ENCODE data around the gene ISYNA1. TPM values are rescaled to one million over a fixed set of nuclear protein-coding genes. Genes with fewer than 3 reads are reported as not detected.

ISYNA1 gene
- total RNA-seq, 2 donors from 2014 or later, result 60.9 to 143 TPM

- Histone ChIP-seq H3K27me3 (replicated peaks; ENCODE audit: insufficient read depth) (no peaks in the 10 kb centered on the region), H3K4me1 (ENCODE audit: control insufficient read depth in 1 of 2, low read depth in 2 of 2) (peaks cover 26 to 72% of the 10 kb centered on the region in 2 donors), H3K4me3 (peak overlapping the region; percentile 79), H3K27ac (peak overlapping the region; percentile 94 to 96), H3K36me3 (no peaks in the 10 kb centered on the region), H3K9me3 (no peaks in the 10 kb centered on the region)
- no peak for TF ChIP-seq CTCF (IDR thresholded peaks at IDR 0.05)
- DNase-seq (ENCODE audit: low spot score) (no peak), ATAC-seq (ENCODE audit: insufficient number of reproducible peaks, low FRiP score, low read depth) (peak; percentile 13)
Observed at GRCh38 chr19:18417250-18418028, 20.5 kb downstream of the ISYNA1 start.

GRCh38 chr19:18416778-18417249, 21.1 kb downstream of the ISYNA1 start:
- Histone ChIP-seq H3K36me3 (no peaks in the 10 kb centered on the region), H3K4me1 (ENCODE audit: control insufficient read depth in 1 of 2, low read depth in 2 of 2) (peaks cover 26 to 68% of the 10 kb centered on the region in 2 donors), H3K27ac (peak overlapping the region; percentile 94 to 96), H3K4me3 (peak overlapping the region; percentile 79), H3K27me3 (replicated peaks; ENCODE audit: insufficient read depth) (no peaks in the 10 kb centered on the region), H3K9me3 (no peaks in the 10 kb centered on the region)
- DNase-seq (ENCODE audit: low spot score) (peak; percentile 82), ATAC-seq (ENCODE audit: insufficient number of reproducible peaks, low FRiP score, low read depth) (peak; percentile 4)
- TF ChIP-seq CTCF (IDR thresholded peaks at IDR 0.05), result no peak

- Histone ChIP-seq H3K27me3 (replicated peaks; ENCODE audit: insufficient read depth) (no peaks in the 10 kb centered on the region), H3K36me3 (no peaks in the 10 kb centered on the region), H3K4me1 (ENCODE audit: control insufficient read depth in 1 of 2, low read depth in 2 of 2) (peaks cover 26 to 55% of the 10 kb centered on the region in 2 donors), H3K4me3 (peak overlapping the region; percentile 79), H3K9me3 (no peaks in the 10 kb centered on the region), H3K27ac (peak overlapping the region; percentile 94 to 96)
- no peak for TF ChIP-seq CTCF (IDR thresholded peaks at IDR 0.05)
- DNase-seq (ENCODE audit: low spot score) (no peak), ATAC-seq (ENCODE audit: insufficient number of reproducible peaks, low FRiP score, low read depth) (no peak)
Observed at GRCh38 chr19:18415178-18415867, 22.6 kb downstream of the ISYNA1 start.

GRCh38 chr19:18414504-18415177, 23.3 kb downstream of the ISYNA1 start:
- peaks cover 26 to 50% of the 10 kb centered on the region in 2 donors for H3K4me1 ChIP-seq (ENCODE audit: control insufficient read depth in 1 of 2, low read depth in 2 of 2)
- no peaks in the 10 kb centered on the region for H3K27me3 ChIP-seq (replicated peaks; ENCODE audit: insufficient read depth)
- no peaks in the 10 kb centered on the region for H3K36me3 ChIP-seq
- TF ChIP-seq CTCF (IDR thresholded peaks at IDR 0.05), result no peak
- ATAC-seq (ENCODE audit: insufficient number of reproducible peaks, low FRiP score, low read depth) (no peak), DNase-seq (ENCODE audit: low spot score) (no peak)
- H3K9me3 ChIP-seq, result no peaks in the 10 kb centered on the region
- H3K27ac ChIP-seq, result peak overlapping the region; percentile 94 to 96
- peak overlapping the region; percentile 79 for H3K4me3 ChIP-seq
